GM19025 (cell line): ENCODE results near the gene PRSS16.
"Not testable (repeated sequence)": the region's sequence is repeated elsewhere in the genome, so short reads cannot be mapped to it uniquely, and the experiment has no call there.

Experiments
- ATAC-seq: cut with Tn5 transposase; IDR thresholded peaks from one replicate; pipeline ENCODE4 v1.9.1; 2021; ENCODE audit warnings: mild to moderate bottlenecking, low read depth, moderate library complexity; ENCODE audit not compliant: unreplicated experiment

Gene PRSS16

GRCh38 chr6:27247133-27247836 is at the start of gene PRSS16:
Gene PRSS16, plus strand, starts transcription at chr6:27247701. Its CDS starts 37 bp downstream, at chr6:27247738.
- no peak for ATAC-seq

- no peak for ATAC-seq
Measured at GRCh38 chr6:27205375-27206278, 41.9 kb upstream of the PRSS16 start.

GRCh38 chr6:27206806-27207205 is 40.7 kb upstream of the PRSS16 start:
- no peak for ATAC-seq

GRCh38 chr6:27208042-27208441 is 39.5 kb upstream of the PRSS16 start:
- ATAC-seq, result no peak

- ATAC-seq, result no peak
Measured at GRCh38 chr6:27209196-27209595, 38.3 kb upstream of the PRSS16 start.

- ATAC-seq, result no peak
Measured at GRCh38 chr6:27209659-27210269, 37.7 kb upstream of the PRSS16 start.

GRCh38 chr6:27213091-27213517 is 34.4 kb upstream of the PRSS16 start:
- ATAC-seq, result not testable (repeated sequence)

GRCh38 chr6:27213544-27214125 is 33.9 kb upstream of the PRSS16 start:
- ATAC-seq, result no peak

- no peak for ATAC-seq
Measured at GRCh38 chr6:27214126-27214601, 33.3 kb upstream of the PRSS16 start.

GRCh38 chr6:27216874-27217273 is 30.6 kb upstream of the PRSS16 start:
- no peak for ATAC-seq

- not testable (repeated sequence) for ATAC-seq
Measured at GRCh38 chr6:27222971-27223370, 24.5 kb upstream of the PRSS16 start.

GRCh38 chr6:27224729-27225128 is 22.8 kb upstream of the PRSS16 start:
- ATAC-seq, result no peak

GRCh38 chr6:27228963-27229477 is 18.5 kb upstream of the PRSS16 start:
- no peak for ATAC-seq

GRCh38 chr6:27230758-27231111 is 16.8 kb upstream of the PRSS16 start:
- ATAC-seq, result no peak

GRCh38 chr6:27234576-27234975 is 12.9 kb upstream of the PRSS16 start:
- ATAC-seq, result no peak

- ATAC-seq, result no peak
Measured at GRCh38 chr6:27237089-27237803, 10.3 kb upstream of the PRSS16 start.

GRCh38 chr6:27238010-27238983 is 9.2 kb upstream of the PRSS16 start:
- no peak for ATAC-seq

GRCh38 chr6:27239258-27239657 is 8.2 kb upstream of the PRSS16 start:
- no peak for ATAC-seq

- no peak for ATAC-seq
Measured at GRCh38 chr6:27241443-27241842, 6.1 kb upstream of the PRSS16 start.
